ENCODE data around the gene CTSF.

DNA sequence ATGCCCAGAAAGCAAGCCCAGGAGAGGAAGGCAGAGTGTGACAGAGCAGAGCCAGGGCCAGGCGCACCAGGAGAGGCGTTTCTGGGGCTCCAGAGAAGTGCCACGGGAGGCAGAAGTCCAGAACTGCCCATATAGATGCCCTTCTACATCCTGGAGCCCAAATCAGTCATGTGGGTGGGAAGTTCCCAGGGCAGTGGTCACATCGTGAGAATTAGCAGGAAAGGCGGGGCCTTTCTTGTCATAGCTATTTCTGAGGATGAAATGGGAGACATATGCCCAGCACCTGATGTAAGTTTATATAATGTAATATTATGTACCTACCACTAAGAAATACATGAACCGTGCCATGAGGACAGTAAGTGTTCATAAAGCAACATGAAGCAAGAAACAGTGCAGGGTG is 35.6 kb downstream of the CTSF start:
- TF ChIP-seq, protein P1, sequence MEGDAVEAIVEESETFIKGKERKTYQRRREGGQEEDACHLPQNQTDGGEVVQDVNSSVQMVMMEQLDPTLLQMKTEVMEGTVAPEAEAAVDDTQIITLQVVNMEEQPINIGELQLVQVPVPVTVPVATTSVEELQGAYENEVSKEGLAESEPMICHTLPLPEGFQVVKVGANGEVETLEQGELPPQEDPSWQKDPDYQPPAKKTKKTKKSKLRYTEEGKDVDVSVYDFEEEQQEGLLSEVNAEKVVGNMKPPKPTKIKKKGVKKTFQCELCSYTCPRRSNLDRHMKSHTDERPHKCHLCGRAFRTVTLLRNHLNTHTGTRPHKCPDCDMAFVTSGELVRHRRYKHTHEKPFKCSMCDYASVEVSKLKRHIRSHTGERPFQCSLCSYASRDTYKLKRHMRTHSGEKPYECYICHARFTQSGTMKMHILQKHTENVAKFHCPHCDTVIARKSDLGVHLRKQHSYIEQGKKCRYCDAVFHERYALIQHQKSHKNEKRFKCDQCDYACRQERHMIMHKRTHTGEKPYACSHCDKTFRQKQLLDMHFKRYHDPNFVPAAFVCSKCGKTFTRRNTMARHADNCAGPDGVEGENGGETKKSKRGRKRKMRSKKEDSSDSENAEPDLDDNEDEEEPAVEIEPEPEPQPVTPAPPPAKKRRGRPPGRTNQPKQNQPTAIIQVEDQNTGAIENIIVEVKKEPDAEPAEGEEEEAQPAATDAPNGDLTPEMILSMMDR (IDR thresholded peaks at IDR 0.05; ENCODE audit: low read length), result no peak
- no peak for TF ChIP-seq EZH2 (IDR thresholded peaks at IDR 0.05; ENCODE audit: borderline replicate concordance, low read length)
